IgD-negative memory B cell (primary cell): Measurements from ENCODE around the gene TRABD. TPM values are rescaled to one million over a fixed set of nuclear protein-coding genes. Genes with fewer than 3 reads are reported as not detected.
A peak's percentile ranks its signal among the peaks of the same experiment; 100 is the strongest.

Experiments
- H3K27ac Mint-ChIP-seq, 3 donors: one replicate each; pipeline ENCODE4 v1.8.0; 2020 to 2022; ENCODE audit warnings: mild to moderate bottlenecking in 3 of 3, mixed read lengths in 3 of 3, moderate library complexity in 1 of 3
- H3K27me3 Mint-ChIP-seq: one replicate; pipeline ENCODE4 v1.8.0; 2021; ENCODE audit warnings: mixed read lengths
- H3K36me3 Mint-ChIP-seq: one replicate; pipeline ENCODE4 v1.8.0; 2020; ENCODE audit warnings: mild to moderate bottlenecking, mixed read lengths
- H3K4me1 Mint-ChIP-seq, 3 donors: one replicate each; pipeline ENCODE4 v1.8.0; 2020 to 2022; ENCODE audit warnings: mixed read lengths in 3 of 3, mild to moderate bottlenecking in 1 of 3
- H3K4me3 Mint-ChIP-seq, 4 donors: one replicate each; pipeline ENCODE4 v1.8.0; 2020 to 2022; ENCODE audit warnings: mild to moderate bottlenecking in 4 of 4, mixed read lengths in 4 of 4, moderate library complexity in 3 of 4
- H3K9me3 Mint-ChIP-seq, 3 donors: one replicate each; pipeline ENCODE4 v1.8.0; 2020 to 2021; ENCODE audit warnings: mixed read lengths in 3 of 3, mild to moderate bottlenecking in 1 of 3
- polyA plus RNA-seq: library from polyadenylated mRNA; unstranded; fragments of 300-500 nt; fragmentation: Illumina TruSeq; gene quantifications from one replicate; pipeline ENCODE4 v1.2.3, GENCODE V29; 2021

The TRABD gene
- polyA plus RNA-seq, 1 donor from 2014 or later = 28.0 TPM

- H3K4me1 Mint-ChIP-seq = peaks cover 3 to 5% (median 5%) of the 10 kb centered on the region in 3 donors
- H3K9me3 Mint-ChIP-seq = no peaks in the 10 kb centered on the region
- H3K4me3 Mint-ChIP-seq = no peak overlapping the region
- H3K36me3 Mint-ChIP-seq = peaks cover 5% of the 10 kb centered on the region
- H3K27me3 Mint-ChIP-seq = no peaks in the 10 kb centered on the region
- H3K27ac Mint-ChIP-seq = no peak overlapping the region
These were observed 32.7 kb downstream of the TRABD start for GRCh38 chr22:50218153-50218995.

- Mint-ChIP-seq H3K27me3 (no peaks in the 10 kb centered on the region), H3K27ac (peak overlapping the region in 1 of 3 donors; percentile 39), H3K4me3 (no peak overlapping the region), H3K9me3 (no peaks in the 10 kb centered on the region), H3K36me3 (peaks cover 3% of the 10 kb centered on the region), H3K4me1 (peaks cover 3 to 5% (median 5%) of the 10 kb centered on the region in 3 donors)
These were observed 33.4 kb downstream of the TRABD start for GRCh38 chr22:50218996-50219727.

- Mint-ChIP-seq H3K27me3 (no peaks in the 10 kb centered on the region), H3K9me3 (no peaks in the 10 kb centered on the region), H3K27ac (peak overlapping the region in 1 of 3 donors; percentile 39), H3K36me3 (peaks cover 2% of the 10 kb centered on the region), H3K4me3 (peak overlapping the region in 1 of 4 donors; percentile 33), H3K4me1 (peaks cover 0 to under 1% (median under 1%) of the 10 kb centered on the region in 3 donors)
These were observed 34.3 kb downstream of the TRABD start for GRCh38 chr22:50219800-50220602.

GRCh38 chr22:50220603-50221409 is 35.1 kb downstream of the TRABD start:
- Mint-ChIP-seq H3K36me3 (peaks cover 2% of the 10 kb centered on the region), H3K27ac (no peak overlapping the region), H3K9me3 (no peaks in the 10 kb centered on the region), H3K4me1 (no peaks in the 10 kb centered on the region), H3K27me3 (no peaks in the 10 kb centered on the region), H3K4me3 (no peak overlapping the region)

- H3K27me3 Mint-ChIP-seq = no peaks in the 10 kb centered on the region
- no peak overlapping the region for H3K27ac Mint-ChIP-seq
- H3K9me3 Mint-ChIP-seq = no peaks in the 10 kb centered on the region
- H3K36me3 Mint-ChIP-seq = peaks cover 2% of the 10 kb centered on the region
- no peak overlapping the region for H3K4me3 Mint-ChIP-seq
- no peaks in the 10 kb centered on the region for H3K4me1 Mint-ChIP-seq
These were observed 35.9 kb downstream of the TRABD start for GRCh38 chr22:50221410-50222300.

GRCh38 chr22:50222508-50222907 is 36.8 kb downstream of the TRABD start:
- H3K4me3 Mint-ChIP-seq = no peak overlapping the region
- H3K9me3 Mint-ChIP-seq = no peaks in the 10 kb centered on the region
- H3K4me1 Mint-ChIP-seq = peaks cover 0 to 3% (median 0%) of the 10 kb centered on the region in 3 donors
- H3K27ac Mint-ChIP-seq = no peak overlapping the region
- H3K36me3 Mint-ChIP-seq = peaks cover 2% of the 10 kb centered on the region
- H3K27me3 Mint-ChIP-seq = no peaks in the 10 kb centered on the region

GRCh38 chr22:50224071-50224470 is 38.4 kb downstream of the TRABD start:
- no peaks in the 10 kb centered on the region for H3K27me3 Mint-ChIP-seq
- peaks cover 0 to 5% (median 0%) of the 10 kb centered on the region in 3 donors for H3K4me1 Mint-ChIP-seq
- H3K27ac Mint-ChIP-seq = peak overlapping the region in 1 of 3 donors; percentile 46
- no peak overlapping the region for H3K4me3 Mint-ChIP-seq
- no peaks in the 10 kb centered on the region for H3K9me3 Mint-ChIP-seq
- peaks cover 4% of the 10 kb centered on the region for H3K36me3 Mint-ChIP-seq

DNA sequence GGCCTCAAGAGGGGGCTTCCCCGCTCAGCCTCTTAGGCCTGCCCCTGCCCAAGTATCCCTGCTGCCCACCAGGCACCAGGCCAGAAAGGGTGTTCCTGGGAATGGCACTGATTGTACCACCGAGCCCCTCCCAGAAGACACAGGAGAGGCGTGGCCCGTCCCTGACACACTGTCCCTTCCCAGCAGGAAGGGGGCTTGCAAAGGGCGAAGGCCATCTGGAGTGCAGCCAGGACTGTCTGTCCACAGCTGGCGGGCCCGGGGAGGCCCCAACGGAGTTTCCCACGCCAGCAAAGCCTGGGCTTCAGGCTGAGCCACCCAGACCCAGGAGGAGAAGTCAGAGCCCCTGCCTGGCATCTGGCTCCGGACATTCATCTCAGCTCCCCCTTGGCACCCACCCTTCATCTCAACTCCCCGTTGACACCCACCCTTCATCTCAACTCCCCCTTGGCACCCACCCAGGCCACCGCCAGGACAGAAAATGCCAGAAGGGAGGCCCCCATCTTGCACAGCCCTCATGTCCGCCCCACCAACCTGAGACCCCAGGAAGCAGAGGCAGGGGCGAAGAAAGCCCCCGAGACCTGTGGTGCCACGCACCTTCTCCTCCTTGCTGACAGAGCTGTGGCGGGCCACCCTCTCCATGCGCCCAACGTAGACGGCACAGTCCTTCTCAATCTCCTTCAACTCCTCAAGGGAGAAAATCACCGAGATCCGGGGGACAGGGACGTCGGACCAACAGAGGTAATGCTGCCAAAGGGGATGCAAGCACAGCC is 39.7 kb downstream of the TRABD start:
- Mint-ChIP-seq H3K9me3 (no peaks in the 10 kb centered on the region), H3K4me1 (peaks cover 0 to 5% (median 0%) of the 10 kb centered on the region in 3 donors), H3K4me3 (no peak overlapping the region), H3K27ac (no peak overlapping the region), H3K36me3 (peaks cover 4% of the 10 kb centered on the region), H3K27me3 (no peaks in the 10 kb centered on the region)

GRCh38 chr22:50226063-50226874 is 40.6 kb downstream of the TRABD start:
- Mint-ChIP-seq H3K27ac (no peak overlapping the region), H3K9me3 (no peaks in the 10 kb centered on the region), H3K27me3 (no peaks in the 10 kb centered on the region), H3K4me3 (no peak overlapping the region), H3K36me3 (peaks cover 2% of the 10 kb centered on the region), H3K4me1 (peaks cover 0 to 5% (median 0%) of the 10 kb centered on the region in 3 donors)

DNA sequence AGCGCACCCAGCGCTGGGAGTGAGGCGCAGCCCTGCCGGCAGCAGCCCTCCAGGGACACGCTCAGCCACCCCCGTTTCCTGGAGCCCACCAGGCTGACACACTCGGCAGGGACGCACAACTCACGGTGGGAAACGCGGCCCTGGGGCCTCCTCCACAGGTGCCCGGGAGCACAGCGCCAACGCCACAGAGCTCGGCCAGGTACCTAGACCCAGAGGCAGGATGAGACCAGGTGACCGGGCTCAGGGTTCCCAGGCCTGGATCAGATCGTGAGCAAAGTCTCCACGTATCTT is 41.1 kb downstream of the TRABD start:
- Mint-ChIP-seq H3K9me3 (no peaks in the 10 kb centered on the region), H3K36me3 (peaks cover 2% of the 10 kb centered on the region), H3K4me1 (peaks cover 0 to 5% (median 0%) of the 10 kb centered on the region in 3 donors), H3K27ac (no peak overlapping the region), H3K4me3 (no peak overlapping the region), H3K27me3 (no peaks in the 10 kb centered on the region)

DNA sequence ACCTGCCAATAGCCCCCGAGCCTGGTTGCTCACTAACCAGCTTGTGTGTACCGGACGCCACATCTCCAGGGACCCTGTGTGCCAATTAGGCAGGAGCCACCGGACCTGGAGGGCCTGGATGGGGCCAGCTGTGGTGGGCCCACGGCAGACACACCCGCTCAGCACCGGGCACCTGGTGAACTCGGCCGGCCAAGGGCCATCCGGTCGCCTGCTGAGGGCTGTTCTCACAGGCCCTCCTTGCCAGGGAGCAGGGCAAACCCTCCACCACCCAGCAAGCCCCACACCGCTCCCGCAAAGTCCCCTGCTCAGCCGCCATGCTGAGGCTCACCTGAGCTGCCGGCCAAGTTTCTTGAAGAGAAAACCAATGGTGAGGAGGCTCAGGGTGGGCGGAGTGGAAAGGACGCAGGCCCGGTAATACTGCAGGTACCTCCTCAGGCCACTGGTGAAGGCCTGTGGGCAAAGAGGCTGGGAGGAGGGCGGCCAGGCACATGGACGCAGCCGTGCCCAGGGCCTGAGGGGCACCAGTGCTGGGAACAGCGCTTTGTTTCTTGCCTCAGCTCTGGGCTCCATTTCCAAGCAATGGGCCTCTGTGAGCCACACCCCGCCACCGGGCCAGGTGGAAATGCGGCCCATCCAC is 42.0 kb downstream of the TRABD start:
- Mint-ChIP-seq H3K27ac (no peak overlapping the region), H3K27me3 (no peaks in the 10 kb centered on the region), H3K4me3 (no peak overlapping the region), H3K4me1 (peaks cover 0 to 5% (median 0%) of the 10 kb centered on the region in 3 donors), H3K36me3 (peaks cover 2% of the 10 kb centered on the region), H3K9me3 (no peaks in the 10 kb centered on the region)

- no peak overlapping the region for H3K27ac Mint-ChIP-seq
These were observed 42.7 kb downstream of the TRABD start for GRCh38 chr22:50228366-50228765.

More at GRCh38 chr22:50228366-50228765, 42.7 kb downstream of the TRABD start:
- Mint-ChIP-seq H3K4me3 (peak overlapping the region in 1 of 4 donors; percentile 7), H3K4me1 (peaks cover 0 to 5% (median 0%) of the 10 kb centered on the region in 3 donors), H3K36me3 (peaks cover 2% of the 10 kb centered on the region), H3K9me3 (no peaks in the 10 kb centered on the region), H3K27me3 (no peaks in the 10 kb centered on the region)
